ENCODE measurements around the gene BTRC.

DNA sequence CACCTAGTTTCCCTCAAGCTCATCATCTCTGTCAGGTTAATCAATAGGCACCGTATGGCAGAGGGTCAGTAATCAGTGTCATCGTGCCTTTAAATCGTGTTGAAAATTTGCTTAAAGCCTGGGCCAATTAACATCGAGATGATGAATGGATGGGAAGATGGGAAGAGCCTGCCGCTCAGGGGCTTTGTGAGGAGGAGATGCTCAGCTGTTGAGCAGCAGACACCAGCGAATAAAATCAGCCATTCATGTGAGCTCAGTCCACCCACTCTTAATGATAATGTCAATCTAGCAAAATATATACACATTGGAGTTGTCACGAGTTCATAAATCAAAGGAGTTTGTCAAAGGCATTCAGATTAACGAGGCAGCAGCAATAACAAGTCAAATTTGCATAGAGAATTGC is 97.7 kb downstream of the BTRC start:
- TF ChIP-seq, protein P1, sequence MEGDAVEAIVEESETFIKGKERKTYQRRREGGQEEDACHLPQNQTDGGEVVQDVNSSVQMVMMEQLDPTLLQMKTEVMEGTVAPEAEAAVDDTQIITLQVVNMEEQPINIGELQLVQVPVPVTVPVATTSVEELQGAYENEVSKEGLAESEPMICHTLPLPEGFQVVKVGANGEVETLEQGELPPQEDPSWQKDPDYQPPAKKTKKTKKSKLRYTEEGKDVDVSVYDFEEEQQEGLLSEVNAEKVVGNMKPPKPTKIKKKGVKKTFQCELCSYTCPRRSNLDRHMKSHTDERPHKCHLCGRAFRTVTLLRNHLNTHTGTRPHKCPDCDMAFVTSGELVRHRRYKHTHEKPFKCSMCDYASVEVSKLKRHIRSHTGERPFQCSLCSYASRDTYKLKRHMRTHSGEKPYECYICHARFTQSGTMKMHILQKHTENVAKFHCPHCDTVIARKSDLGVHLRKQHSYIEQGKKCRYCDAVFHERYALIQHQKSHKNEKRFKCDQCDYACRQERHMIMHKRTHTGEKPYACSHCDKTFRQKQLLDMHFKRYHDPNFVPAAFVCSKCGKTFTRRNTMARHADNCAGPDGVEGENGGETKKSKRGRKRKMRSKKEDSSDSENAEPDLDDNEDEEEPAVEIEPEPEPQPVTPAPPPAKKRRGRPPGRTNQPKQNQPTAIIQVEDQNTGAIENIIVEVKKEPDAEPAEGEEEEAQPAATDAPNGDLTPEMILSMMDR (IDR thresholded peaks at IDR 0.05) = no peak
- TF ChIP-seq POLR2A (IDR thresholded peaks at IDR 0.05) = no peak

Measured in prostate gland (tissue), 2 donors.